NCI-H69 (cell line): ENCODE data around the gene ALDOB.

Source experiments
- DNase-seq: peaks from one replicate; lab custom pipeline; 2025; lab: John Stamatoyannopoulos, UW

The ALDOB gene

GRCh38 chr9:101383361-101383760 lies 52.2 kb downstream of the ALDOB start:
- DNase-seq: no peak

- DNase-seq: no peak
Measured at GRCh38 chr9:101381833-101382342, 53.7 kb downstream of the ALDOB start.

DNA sequence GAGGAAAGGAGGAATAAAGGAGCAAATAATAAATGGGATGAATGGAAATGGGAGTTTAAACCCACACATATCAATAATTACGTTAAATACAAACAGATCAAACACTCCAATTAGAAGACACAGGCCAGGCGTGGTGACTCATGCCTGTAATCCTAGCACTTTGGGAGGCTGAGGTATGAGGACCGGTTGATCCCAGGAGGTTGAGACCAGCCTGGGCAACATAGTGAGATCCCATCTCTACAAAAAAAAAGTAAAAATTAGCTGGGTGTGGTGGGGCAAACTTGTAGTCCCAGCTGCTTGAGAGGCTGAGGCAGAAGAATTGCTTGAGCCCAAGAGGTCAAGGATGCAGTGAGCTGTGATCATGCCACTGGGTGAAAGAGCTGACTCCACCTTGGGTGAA lies 54.5 kb downstream of the ALDOB start:
- DNase-seq: no peak

DNA sequence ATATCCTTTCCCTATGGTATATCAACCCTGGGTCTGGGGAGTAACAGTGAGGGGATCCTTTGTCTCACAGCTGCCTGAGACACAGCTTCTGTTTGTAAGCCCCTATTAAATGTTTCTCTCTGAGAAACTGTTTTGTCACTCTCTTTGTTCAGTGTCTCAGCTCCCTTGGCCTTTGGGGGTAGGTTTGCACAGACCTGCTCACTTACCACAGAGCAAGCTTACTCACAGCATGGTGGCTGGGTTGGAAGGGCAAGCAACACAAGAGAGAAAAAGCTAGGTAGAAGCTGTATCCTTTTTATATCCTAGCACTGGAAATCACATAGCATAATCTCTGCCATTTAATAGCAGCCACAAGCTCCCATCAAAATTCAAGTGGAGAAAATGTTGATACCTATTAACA lies 55.3 kb downstream of the ALDOB start:
- no peak for DNase-seq

- no peak for DNase-seq
Measured at GRCh38 chr9:101376111-101376848, 59.3 kb downstream of the ALDOB start.

GRCh38 chr9:101375546-101375945 lies 60.0 kb downstream of the ALDOB start:
- DNase-seq: no peak

DNA sequence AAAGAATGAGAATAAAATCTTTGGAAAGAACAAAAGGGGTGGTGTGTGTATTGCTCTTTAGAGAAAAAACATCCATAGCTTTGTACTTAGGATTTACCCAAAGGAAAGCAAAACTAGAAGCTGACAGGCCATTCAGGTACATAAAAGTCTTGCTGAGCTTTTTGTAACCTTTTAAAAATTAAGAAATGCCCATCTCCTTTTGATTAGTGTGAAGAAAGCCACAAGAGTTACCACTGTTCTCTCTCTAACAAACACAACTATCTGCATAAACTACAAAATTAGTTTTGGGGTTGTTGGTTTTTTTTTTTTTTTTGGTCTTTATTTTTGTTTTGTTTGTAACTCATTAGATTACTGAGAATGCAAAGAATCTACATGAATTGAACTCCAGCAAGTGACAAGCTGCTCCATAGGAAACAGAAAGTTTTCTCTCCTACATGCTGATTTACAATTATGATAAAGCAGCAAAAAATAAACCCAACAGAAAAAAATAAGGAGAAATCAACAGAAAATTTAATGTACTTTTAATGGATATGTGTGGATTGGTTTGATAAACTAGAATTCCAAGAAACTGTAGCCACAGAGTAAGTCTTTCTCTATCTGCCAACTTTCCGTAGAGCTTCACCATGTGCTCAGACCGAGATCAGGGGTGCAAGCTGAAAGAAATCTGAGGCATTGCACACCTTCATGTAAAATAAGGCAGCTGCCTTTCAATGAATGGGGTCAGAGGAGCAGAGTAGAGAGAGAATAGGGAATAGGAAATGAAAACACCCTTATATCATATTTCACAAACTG lies 63.1 kb downstream of the ALDOB start:
- peak; percentile 14 for DNase-seq

DNA sequence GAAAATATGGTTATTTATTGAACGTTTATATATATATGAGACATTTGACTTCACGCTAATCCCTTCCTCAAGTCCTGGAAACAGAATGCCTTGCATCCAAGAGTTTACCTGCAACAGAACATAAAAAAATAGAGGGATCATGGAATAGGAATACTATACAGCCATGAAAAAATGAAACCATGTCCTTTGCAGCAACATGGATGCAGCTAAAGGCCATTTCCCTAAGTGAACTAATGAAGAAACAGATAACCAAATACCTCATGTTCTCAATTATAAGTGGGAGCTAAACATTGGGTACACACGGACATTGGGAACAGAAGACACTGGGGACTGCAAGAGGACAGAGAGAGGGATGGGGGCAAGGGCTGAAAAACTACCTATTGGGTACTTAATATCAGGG lies 63.8 kb downstream of the ALDOB start:
- no peak for DNase-seq
